Measurements from ENCODE around the gene B3GAT1. TPM values are rescaled to one million over a fixed set of nuclear protein-coding genes. Genes with fewer than 3 reads are reported as not detected.

B3GAT1 gene
- total RNA-seq, 1 experiment from 2014 or later: 3.7 TPM

DNA sequence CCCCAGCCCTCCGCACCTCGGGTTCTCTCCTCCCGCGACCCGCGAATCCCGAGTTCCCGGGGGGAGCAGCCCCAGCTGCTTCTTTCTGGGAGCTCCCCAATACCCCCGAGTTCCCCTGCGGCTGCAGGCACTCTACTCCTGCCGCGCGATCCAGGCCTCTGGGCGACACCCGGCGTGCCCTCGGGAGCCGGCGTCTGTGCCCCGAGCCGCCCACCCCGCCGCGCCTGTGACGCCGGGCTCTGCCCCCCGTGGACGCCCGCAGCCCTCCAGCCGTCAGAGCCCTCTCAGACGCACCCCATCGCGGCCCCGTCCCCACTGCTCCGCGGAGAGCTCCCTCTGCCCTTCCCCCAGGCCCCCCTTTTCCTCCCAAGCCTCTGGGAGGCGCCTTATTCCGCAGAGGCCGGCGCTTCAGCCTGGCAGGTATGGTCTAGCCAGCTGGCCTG is 79.8 kb downstream of the B3GAT1 start:
- no peaks in the 10 kb centered on the region for H3K36me3 ChIP-seq (ENCODE audit: insufficient read depth, low read length, poor library complexity, severe bottlenecking)
- DNase-seq (ENCODE audit: low spot score): peak; percentile 39
- CTCF ChIA-PET: no interaction called here
- no peak overlapping the region for H3K27ac ChIP-seq (ENCODE audit: low read depth, low read length, poor library complexity, severe bottlenecking)
- TF ChIP-seq, protein P1, sequence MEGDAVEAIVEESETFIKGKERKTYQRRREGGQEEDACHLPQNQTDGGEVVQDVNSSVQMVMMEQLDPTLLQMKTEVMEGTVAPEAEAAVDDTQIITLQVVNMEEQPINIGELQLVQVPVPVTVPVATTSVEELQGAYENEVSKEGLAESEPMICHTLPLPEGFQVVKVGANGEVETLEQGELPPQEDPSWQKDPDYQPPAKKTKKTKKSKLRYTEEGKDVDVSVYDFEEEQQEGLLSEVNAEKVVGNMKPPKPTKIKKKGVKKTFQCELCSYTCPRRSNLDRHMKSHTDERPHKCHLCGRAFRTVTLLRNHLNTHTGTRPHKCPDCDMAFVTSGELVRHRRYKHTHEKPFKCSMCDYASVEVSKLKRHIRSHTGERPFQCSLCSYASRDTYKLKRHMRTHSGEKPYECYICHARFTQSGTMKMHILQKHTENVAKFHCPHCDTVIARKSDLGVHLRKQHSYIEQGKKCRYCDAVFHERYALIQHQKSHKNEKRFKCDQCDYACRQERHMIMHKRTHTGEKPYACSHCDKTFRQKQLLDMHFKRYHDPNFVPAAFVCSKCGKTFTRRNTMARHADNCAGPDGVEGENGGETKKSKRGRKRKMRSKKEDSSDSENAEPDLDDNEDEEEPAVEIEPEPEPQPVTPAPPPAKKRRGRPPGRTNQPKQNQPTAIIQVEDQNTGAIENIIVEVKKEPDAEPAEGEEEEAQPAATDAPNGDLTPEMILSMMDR (conservative IDR thresholded peaks at IDR 0.05; ENCODE audit: low read depth, low read length): no peak; the same call in 1 of the 2 replicates
- POLR2A ChIA-PET (ENCODE audit: low non-redundant PET): no interaction called here
- no peaks in the 10 kb centered on the region for H3K27me3 ChIP-seq (replicated peaks; ENCODE audit: insufficient read depth, low read depth, low read length, poor library complexity)
- intact Hi-C loops (cut with micrococcal nuclease; ENCODE audit: unreplicated experiment): no loop called here
- H3K9me3 ChIP-seq (ENCODE audit: low read depth, low read length, poor library complexity, severe bottlenecking): no peaks in the 10 kb centered on the region
- no TSS peak for BruUV-seq (replicated peaks)
- peak overlapping the region; percentile 53 for H3K4me3 ChIP-seq (ENCODE audit: low read depth, low read length, poor library complexity, severe bottlenecking)
- H3K4me1 ChIP-seq (ENCODE audit: insufficient read depth, low read length, poor library complexity, severe bottlenecking): peaks cover 10% of the 10 kb centered on the region

DNA sequence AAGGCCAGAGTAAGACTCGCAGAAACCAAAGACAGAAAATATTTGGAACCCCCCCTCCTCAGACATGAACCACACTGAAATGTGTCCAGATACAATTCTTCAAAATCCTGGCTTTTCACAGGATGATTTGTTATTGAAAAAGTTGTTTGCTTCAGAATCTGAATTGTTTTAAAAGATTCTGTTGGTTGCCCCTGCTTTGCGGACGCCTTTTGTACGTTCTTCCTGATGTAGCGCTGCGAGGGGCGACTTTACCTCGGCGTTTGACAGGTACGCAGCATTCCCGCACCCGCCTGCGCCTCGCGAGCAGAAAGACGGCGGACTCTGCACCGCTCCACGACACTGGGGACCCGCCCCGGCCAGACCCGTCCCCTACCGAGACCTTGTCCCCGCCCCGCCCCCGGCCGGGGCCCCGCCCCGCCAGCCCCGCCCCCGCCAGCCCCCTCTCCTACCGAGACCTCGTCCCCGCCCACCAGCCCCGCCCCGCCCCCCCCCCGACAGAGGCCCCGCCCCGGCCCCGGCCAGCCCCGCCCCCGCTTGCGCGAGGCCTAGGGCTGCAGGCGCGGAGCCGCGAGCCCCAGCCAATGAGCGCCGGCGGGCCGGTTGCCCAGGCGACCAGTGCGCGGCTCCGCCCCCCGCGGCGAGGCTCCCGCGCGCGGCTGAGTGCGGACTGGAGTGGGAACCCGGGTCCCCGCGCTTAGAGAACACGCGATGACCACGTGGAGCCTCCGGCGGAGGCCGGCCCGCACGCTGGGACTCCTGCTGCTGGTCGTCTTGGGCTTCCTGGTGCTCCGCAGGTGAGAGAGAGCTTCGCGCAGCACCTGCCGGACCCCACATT is 80.5 kb downstream of the B3GAT1 start, which contains the start of gene GLB1L2:
GLB1L2 (plus strand) TSS at position 635 of the 835 bp plus-strand sequence; CDS start at position 709, 74 bp downstream.
- Histone ChIP-seq H3K4me3 (ENCODE audit: low read depth, low read length, poor library complexity, severe bottlenecking) (peak within 1 kb of the TSS; percentile 53), H3K9me3 (ENCODE audit: low read depth, low read length, poor library complexity, severe bottlenecking) (no peaks in the 10 kb centered on the region), H3K4me1 (ENCODE audit: insufficient read depth, low read length, poor library complexity, severe bottlenecking) (peaks cover 10% of the 10 kb centered on the region), H3K27me3 (replicated peaks; ENCODE audit: insufficient read depth, low read depth, low read length, poor library complexity) (no peaks in the 10 kb centered on the region), H3K36me3 (ENCODE audit: insufficient read depth, low read length, poor library complexity, severe bottlenecking) (no peaks in the 10 kb centered on the region), H3K27ac (ENCODE audit: low read depth, low read length, poor library complexity, severe bottlenecking) (no peak within 1 kb of the TSS)
- ChIA-PET CTCF (no interaction called here), POLR2A (ENCODE audit: low non-redundant PET) (no interaction called here)
- peak; percentile 87 for DNase-seq (ENCODE audit: low spot score)
- intact Hi-C loops (cut with micrococcal nuclease; ENCODE audit: unreplicated experiment): no loop called here
- TF ChIP-seq, protein P1 (conservative IDR thresholded peaks at IDR 0.05; ENCODE audit: low read depth, low read length): no peak
- no peak for TF ChIP-seq EZH2 (IDR thresholded peaks at IDR 0.05; ENCODE audit: borderline replicate concordance, low read depth, low read length, poor library complexity, severe bottlenecking)
- BruUV-seq (replicated peaks): no TSS peak

- intact Hi-C loops (cut with micrococcal nuclease; ENCODE audit: unreplicated experiment): no loop called here
- ChIA-PET POLR2A (ENCODE audit: low non-redundant PET) (no interaction called here), CTCF (no interaction called here)
- H3K4me1 ChIP-seq (ENCODE audit: insufficient read depth, low read length, poor library complexity, severe bottlenecking): peaks cover 10% of the 10 kb centered on the region
- no peak for DNase-seq (ENCODE audit: low spot score)
- BruUV-seq (replicated peaks): no TSS peak
- H3K4me3 ChIP-seq (ENCODE audit: low read depth, low read length, poor library complexity, severe bottlenecking): peak overlapping the region; percentile 36
- H3K36me3 ChIP-seq (ENCODE audit: insufficient read depth, low read length, poor library complexity, severe bottlenecking): no peaks in the 10 kb centered on the region
- H3K27me3 ChIP-seq (replicated peaks; ENCODE audit: insufficient read depth, low read depth, low read length, poor library complexity): no peaks in the 10 kb centered on the region
- no peak for TF ChIP-seq EZH2 (IDR thresholded peaks at IDR 0.05; ENCODE audit: borderline replicate concordance, low read depth, low read length, poor library complexity, severe bottlenecking)
- TF ChIP-seq, protein P1 (conservative IDR thresholded peaks at IDR 0.05; ENCODE audit: low read depth, low read length): no peak
- no peaks in the 10 kb centered on the region for H3K9me3 ChIP-seq (ENCODE audit: low read depth, low read length, poor library complexity, severe bottlenecking)
- no peak overlapping the region for H3K27ac ChIP-seq (ENCODE audit: low read depth, low read length, poor library complexity, severe bottlenecking)
These were observed 81.3 kb downstream of the B3GAT1 start for GRCh38 chr11:134330611-134331353.

Other genes starting within 250 kb of the B3GAT1 start
- 120 and 127 TPM in 2 replicates for gene NCAPD3, start 188.3 kb downstream of the B3GAT1 start, total RNA-seq (2021)
- gene VPS26B, start 187.6 kb downstream of the B3GAT1 start, total RNA-seq (2021): 51.3 and 53.3 TPM in 2 replicates
- 57.2 and 60.2 TPM in 2 replicates for gene THYN1, start 158.9 kb downstream of the B3GAT1 start, total RNA-seq (2021)
- 32.3 and 34.8 TPM in 2 replicates for gene ACAD8, start 158.7 kb downstream of the B3GAT1 start, total RNA-seq (2021)
- gene GLB1L3, start 135.9 kb downstream of the B3GAT1 start, total RNA-seq (2021): 0.09 and 0.17 TPM in 2 replicates
- gene GLB1L2, start 80.3 kb downstream of the B3GAT1 start, total RNA-seq (2021): 21.7 and 22.6 TPM in 2 replicates

Measured in A673 (cell line).